CD4-positive, alpha-beta T cell treated with Interleukin-15 for 1 hour (primary cell): ENCODE data around the gene DBH.

ENCODE experiments used
- DNase-seq: peaks from one replicate; pipeline ENCODE4 v3.0.0-alpha.2; 2020

DBH gene

DNA sequence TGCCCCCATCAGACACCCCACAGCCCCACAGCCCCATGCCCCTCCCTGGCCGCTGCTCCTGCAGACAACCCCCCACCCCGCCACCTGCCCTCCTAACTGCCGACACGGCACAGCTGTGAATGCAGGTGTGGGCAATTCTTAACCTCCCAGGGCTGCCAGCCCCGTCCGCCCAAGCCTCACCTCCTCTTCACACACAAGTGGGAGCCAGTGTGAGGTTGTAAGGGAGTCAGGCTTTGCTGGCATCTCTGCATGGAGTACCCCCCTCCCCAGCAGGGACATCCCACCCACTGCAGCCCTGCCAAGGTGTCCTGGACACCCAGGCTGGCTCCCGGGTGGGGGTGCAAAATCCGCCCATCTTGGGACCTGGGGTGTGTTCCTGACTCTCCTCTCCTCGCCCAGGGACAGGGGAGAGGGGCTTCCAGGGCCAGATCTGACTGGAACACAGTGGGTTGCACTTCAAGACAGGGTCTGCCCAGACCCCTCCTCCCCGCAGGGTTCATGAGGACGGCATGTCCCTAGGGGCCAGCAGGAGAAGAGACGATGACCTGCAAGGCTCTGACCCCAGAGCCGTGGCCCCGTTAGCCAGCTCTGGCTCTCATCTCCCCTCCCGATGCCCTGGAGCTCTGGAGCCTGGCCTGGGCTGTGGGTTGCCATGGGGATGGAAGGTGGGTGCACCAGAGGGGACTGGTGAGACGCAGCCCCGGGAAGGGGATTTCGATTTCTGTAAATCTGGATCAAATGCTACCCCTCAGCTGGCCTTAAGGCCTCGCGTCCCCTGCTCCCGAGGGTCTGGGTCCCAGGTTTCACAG, 67.6 kb downstream of the DBH start:
- DNase-seq = peak; percentile 15

DNA sequence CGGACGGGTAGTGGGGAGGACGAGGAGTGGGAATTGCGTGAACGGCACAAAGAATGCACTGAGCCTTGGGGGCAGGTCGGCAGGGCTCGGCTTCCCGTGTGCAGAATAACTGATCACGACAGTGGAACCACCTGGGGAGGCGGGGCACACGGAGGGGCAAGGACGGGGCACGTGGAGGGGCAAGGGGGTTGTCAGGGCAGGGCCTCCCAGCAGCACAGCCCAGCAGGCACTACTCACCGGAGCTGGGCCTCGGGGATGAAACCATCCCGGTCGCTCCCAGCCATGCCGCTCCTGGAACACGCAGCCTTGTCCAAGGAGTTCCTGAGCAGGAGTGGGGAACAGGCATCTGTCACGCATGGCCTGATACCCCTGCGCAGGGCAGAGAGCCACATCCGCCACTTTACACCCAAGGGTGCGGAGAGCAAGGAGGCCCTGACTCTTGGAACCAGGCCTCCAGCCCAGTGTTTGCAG, 68.6 kb downstream of the DBH start:
- DNase-seq = peak; percentile 13

DNA sequence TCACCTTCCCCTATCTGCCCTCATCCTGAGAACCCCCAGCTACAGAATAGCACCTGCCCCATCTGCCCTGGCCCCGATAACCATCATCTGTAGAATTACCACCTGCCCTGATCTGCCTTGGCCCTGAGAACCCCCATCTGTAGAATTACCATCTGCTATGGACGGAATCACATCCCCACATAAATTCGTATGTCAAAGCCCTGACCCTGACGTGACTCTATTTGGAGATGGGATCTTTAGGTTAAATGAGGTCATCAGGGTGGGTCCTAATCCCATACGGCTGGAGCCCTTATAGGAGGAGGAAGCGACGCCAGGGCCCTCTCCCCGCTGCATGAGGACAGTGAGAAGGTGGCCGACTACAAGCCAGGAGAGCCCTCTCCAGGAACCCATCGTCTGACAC, 69.4 kb downstream of the DBH start:
- DNase-seq = peak; percentile 1

DNA sequence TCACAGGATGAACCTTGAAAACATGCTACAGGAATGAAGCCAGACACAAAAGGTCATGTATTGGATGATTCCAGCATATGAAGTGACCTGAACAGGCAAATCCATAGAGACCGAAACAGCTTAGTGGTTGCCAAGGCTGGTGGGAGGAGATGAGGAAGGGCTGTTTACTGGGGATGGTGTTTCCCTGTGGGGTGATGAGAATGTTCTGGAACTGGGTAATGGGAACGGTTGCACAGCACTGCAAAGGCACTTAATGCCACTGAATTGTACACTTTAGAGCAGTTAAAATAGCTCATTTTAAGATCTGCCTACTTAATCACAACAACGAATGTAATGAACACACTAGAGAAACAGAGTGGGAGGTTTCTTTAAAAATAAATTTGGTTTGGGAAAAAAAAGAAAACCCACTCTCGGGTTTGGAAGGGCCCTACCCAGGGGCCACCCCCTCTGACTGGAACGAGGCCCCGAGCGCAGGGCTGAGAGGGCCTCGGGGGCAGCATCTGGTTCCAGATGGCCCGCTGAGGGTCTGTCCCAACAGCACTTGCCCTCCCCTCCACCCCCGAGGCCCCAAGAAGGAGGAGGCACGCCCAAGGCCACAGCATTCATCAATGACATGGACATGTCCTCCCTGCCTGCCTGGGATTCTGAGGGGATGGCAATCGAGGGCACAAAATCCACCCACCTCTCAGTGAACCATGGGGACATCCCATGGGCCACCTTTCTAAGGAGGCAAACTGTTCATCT, 70.3 kb downstream of the DBH start:
- DNase-seq = no peak

DNA sequence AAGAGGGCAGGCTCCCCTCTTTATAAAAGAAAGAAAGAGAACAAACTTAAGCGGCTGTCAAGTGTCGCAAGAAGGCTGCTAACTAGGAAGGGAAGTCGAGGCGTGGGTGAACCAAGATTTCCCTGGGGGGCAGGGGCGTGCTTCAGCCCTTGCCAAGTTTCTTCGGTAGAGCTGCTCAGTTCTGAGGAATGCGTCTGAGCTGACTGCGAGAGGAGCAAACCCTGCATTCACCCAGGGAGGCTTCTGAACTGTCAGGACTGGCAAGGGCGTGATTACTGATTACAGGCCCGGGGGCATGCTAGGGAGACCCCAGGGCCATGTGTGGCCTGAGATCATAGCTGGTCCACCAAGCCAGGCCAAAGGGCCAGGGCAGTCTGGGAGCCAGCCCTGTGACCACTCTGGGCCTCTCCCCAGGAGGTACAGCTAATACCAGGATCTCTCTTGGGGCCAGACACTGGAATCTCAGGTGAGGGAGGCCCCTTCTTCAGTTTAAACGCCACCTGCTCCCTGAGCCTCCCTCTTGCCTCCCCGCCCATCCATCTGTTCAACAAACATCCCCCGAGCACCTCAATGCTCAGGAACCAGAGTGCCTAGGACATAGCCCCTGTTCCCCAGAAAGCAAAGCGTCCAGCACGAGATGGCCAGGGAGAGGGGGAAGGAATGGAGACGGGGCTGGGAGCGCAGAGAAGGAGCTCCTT, 71.1 kb downstream of the DBH start:
- DNase-seq = peak; percentile 12

DNA sequence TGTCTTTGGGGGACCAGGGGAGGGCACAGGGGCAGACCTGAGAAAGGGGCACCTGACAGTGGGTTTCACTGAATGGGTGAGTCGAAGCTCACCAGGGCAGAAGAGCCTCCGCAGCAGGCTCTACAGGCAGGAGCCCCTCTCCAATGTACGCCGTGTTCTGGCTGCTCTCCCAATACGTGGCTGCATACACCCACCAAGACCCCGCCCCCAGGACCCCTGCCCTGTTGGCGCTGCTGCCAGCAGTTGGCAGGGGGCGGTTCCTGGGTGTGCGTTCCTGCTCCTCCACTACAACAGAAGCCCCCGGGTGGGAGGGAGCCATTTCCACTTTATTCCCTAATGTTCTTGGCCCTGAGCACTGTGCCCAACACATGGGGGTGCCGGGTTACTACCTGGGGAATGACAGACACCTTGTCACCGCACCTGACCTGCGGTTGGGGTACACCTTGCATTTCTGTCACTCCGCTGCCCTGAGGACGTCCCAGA, 71.6 kb downstream of the DBH start:
- DNase-seq = peak; percentile 8

DNA sequence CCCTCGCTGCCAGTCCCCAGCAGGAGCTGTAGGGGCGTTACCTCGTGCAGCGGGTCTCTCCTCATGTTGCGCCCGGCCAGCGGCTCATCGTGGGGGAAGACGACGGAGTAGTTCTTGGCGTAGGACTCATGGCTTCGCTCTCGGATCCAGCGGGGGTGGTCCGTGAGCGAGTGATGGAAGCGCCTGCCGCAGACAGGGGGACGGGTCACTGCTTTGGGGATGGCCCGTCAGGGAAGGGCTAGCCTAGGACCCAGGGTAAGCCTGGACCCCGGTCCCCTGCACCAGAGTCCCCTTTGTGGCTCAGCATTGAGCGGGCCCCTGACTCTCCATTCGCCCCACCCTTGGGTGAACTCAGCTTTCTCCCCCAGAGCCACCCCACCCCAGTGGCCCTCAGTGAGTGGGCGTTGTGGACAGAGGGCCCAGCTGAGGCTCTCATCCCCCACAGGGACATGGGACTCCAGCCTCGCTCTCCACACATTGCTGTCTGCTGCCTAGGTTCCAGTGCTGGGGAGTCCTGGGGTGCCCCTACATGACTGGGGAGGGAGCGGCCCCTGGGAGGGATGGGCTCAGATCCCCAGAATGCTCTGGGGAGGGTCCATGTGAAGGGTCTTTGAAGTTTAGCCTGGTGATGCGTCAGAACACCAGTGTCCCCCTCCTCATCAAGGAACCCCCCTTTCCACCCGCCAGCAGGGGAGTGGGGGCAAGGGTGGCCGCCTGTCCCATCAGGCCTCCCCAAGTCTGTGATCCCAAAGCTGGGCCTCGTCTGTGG, 72.3 kb downstream of the DBH start:
- DNase-seq = peak; percentile 16
